T47D (cell line): ENCODE measurements around the gene RBM46.
A peak's percentile ranks its signal among the peaks of the same experiment; 100 is the strongest.

Experiments used
- DNase-seq, 2 experiments: peaks; one replicate each; pipeline versions ENCODE4 v3.0.0 to v3.0.0-alpha.2; 2011 to 2012; ENCODE audit warnings: low read depth in 1 of 2, low spot score in 1 of 2
- JUND ChIP-seq: IDR thresholded peaks from 2 replicates; pipeline ENCODE4 v1.6.1; 2012; ENCODE audit warnings: low read depth
- in situ Hi-C: cut with HindIII; loops from 2 replicates; pipeline ENCODE4 v1.10.0; 2016; ENCODE audit warnings: low sequenced_read_pairs, low pct_unique_long_range_greater_than_20kb

The RBM46 gene

DNA sequence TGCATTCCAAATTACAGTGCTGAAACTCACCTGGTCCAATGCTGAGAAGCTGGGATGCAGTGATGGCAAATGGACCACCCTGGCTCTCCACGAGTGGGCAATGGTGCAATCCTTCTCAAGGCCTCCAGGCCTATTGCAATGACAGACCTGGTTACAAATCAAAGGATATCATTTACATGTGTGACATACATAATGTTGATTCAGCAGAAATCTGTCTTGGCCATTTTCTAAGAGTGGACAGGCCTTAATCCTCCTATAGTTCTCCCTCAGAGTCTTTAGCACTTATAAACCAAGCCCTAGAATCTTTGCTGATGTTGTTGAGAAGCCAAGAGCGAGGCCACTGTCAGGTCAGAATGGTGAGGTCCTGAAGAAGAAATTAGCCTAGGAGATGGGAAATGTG lies 20.2 kb upstream of the RBM46 start:
- in situ Hi-C loops: no loop called here
- TF ChIP-seq JUND: no peak
- no peak for DNase-seq

DNA sequence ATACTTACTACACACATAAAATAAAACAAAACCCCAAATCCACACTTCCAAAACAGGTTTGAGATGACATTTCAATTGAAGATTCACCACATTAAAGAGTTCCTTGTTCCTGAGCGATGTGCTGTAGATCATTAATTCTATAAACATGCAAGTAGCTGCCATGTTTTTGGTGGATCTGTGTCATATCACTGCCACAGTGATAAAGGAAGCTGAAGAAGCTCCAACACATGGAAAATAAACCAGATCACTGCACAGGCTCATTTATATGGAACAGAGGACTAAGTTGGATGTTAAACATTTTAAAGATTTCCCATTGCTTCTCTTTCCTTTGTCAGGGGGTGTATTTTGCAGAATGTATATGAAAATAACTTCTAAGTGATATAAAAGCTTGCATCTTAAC lies 2.8 kb upstream of the RBM46 start:
- in situ Hi-C loops: no loop called here
- no peak for TF ChIP-seq JUND
- DNase-seq: no peak

DNA sequence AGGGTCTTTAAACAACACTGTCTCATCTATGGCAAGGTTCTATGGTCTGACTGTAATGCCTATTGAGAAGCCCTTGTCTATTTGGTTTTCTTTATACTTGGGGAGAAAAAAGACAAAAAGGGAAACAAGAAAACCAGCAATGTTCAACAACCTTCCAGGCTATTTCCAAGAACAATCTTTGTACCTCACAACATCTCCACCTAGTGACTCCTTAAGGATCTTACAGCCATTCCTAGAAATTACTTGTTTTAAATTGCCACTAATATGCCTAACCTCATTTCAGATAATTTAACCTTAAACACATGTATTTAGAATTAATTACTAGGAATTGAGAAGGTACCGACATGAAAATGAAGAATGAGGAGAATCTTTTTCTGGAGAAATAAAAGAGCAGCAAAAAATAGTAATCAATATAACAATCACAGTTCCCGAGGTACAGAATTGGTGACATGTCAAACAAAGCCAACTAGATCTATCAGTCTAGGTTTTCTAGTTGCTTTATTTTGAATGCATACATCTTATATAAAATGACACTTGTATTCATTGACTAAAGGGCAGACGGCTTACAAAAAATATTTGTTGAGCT lies 1.6 kb upstream of the RBM46 start:
- no peak for TF ChIP-seq JUND
- peak; percentile 33 to 46 for DNase-seq
- in situ Hi-C loops: no loop called here

DNA sequence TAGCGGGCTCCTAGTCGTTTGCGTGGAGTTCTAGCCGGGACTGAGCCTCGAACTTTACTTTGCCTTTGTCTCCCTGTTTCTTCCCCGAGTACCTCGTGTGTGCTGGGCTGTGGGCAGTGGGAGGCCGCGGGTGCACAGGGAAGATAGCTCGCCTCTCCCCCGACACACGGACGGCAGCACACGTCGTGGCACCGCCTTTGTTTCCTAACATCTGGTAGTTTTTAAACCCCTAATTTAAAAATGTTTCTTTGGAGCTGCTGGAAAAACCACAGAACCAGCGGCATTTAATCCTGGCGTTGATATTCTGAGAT lies 866 bp downstream of the RBM46 start:
- TF ChIP-seq JUND: no peak
- in situ Hi-C loops: no loop called here
- no peak for DNase-seq

DNA sequence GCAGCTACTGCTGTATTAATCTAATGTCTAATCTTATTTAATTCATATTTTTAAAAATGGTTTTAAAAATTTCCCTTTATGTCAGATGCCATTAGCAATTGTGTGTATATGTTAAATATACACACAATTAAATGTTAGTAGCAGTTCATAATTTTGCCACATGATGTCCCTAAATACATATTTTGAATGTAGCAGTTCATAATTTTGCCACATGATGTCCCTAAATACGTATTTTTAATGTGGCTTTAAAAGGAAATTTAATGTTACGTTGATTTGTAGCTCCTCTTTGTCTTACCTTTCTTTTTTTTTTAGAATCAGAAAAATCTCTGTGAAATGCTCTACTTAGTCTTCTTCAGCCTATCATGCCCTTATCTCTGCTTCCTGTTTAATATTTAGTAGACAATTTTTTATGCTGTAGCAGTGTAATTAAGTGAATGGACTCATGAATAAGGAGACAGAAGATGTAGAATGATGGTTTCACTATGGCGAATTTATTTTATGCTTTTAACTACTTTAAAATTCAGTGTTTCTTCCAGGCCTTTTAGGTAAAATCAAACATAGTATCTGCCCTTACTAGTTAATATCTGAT lies 26.1 kb downstream of the RBM46 start:
- no peak for TF ChIP-seq JUND
- DNase-seq: peak in 1 of 2 experiments; percentile 52
- in situ Hi-C loops: no loop called here

DNA sequence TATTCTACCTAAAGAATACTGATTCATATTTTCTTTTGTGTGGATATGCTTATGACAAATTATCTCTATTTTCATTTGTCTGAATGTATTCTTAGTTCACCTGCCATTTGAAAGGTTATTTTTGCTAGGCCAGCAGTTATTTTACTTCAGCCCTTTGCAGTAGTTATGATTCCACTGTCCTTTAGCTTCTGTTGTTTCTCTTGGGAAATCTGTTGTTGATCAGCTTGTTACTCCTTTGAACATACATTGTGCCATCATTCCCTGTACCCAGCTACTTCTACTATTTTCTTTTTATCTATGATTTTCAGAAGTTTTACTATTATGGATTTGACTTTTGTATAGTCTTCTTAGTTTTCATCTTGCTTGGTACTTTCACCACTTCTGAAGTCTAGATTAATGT lies 37.2 kb downstream of the RBM46 start:
- in situ Hi-C loops: no loop called here
- no peak for TF ChIP-seq JUND
- no peak for DNase-seq

DNA sequence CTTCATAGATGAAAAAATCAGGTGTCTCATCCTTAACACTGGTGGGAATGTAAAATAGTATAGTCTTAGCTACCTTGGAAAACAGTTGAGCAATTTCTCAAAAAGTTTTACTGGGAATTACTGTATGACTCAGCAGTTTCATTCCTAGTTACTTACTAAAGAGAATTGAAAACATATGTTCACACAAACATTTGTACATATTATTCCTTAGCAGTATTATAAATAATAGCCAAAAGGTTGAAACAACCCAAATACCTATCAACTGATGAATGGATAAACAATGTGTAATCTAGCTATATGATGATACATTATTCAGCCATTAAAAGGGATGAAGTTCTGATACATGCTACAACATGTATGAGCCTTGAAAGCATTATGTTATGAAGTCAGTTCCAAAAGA lies 41.7 kb downstream of the RBM46 start:
- DNase-seq: no peak
- TF ChIP-seq JUND: no peak
- in situ Hi-C loops: no loop called here

DNA sequence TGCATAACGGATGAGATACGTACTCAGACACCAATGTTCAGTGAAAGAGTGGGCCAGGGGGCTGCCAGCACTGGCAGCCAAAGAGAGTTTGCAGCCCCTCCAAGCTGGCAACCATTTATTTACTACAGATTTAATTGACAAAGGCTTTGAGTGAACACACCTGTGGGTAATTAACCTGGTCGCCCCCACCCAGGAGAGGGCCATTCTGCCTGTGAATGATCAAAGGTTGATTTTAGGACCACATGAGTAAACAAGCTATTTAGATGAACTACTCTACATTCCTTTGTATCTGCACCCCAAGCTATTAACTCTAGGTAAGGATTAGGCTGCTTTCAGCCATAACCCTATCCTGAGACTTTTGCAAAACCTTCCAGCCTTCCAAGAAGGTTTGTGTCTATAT lies 55.0 kb downstream of the RBM46 start:
- in situ Hi-C loops: no loop called here
- no peak for TF ChIP-seq JUND

DNA sequence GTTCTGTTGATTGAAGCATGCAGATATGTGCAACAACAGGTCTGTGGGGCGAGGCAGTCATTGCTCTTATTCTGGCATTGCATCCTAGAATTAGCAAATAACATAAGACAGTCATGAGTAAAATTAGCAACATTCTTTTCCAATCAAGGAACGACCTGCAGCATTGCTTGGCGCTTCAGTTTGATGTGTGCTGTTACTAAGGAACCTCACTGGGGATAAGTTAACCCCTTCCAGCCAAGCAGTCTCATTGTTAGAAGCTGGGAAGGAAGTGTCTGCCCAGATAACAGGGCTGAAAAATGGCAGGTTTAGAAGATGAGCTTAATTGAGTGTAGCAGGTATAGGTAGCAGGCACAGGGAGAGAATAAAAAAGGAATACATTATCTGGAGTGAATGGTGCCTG lies 55.4 kb downstream of the RBM46 start:
- in situ Hi-C loops: no loop called here
- TF ChIP-seq JUND: no peak
- no peak for DNase-seq

More for the DNA sequence above, 55.0 kb downstream of the RBM46 start:
- no peak for DNase-seq

DNA sequence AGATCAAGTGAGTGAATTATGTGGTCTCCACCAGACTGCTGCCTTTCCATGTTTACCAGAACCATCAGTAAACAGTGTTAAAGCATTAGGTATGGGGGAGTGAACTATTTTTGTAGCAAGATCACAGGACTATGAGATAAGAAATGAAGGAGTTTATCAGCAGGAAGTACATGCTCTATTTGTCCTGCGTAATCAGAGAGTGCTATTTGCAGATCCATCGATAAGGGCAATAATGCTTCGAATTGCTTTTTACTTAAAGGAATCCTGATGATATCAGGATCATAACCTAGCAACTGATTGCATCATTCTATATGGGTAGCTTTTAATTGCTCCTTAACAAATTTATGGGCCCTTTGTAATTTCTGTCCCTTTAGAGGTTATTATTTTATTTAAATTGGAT lies 57.1 kb downstream of the RBM46 start:
- no peak for TF ChIP-seq JUND
- no peak for DNase-seq
- in situ Hi-C loops: no loop called here

DNA sequence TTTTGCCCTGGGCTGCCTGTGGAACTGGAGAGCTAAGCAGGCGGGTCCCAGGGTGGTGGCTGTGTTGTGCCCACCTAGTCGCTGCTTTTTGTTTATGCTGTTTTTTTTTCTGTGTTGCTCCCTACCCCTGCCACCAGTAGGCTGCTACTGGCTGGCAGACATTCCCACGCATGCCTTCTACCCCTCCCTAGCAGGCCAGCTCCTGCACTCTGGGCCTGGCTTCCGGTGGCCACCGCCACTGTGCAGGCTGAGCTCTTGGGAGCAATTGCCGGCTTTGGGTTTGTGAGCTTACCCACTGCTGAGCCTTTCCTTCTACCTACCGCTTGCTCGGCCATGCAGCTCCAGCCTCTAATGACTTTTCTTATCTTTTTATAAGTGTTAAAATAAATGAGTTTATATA lies 57.6 kb downstream of the RBM46 start:
- TF ChIP-seq JUND: no peak
- no peak for DNase-seq
- in situ Hi-C loops: no loop called here

DNA sequence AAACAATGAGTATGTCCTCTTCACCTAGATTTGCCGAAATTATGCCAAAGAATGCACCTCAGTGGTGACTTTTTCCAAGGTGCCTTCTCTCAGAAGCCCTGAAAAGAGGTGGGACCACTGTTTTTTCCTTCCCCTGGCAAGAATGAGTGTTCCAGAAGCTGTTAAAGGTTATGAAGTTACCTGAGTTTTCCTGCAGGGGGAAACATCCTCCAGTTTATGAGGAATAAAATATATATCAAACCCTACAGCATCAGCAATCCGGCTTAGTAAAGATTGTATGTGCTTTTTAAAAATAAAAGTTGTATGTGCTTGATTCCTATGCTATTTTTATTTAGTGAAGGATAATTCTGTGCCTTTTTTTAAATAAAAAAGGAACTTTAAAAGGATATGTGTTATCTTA lies 73.3 kb downstream of the RBM46 start:
- in situ Hi-C loops: no loop called here
- DNase-seq: peak in 1 of 2 experiments; percentile 38
- TF ChIP-seq JUND: no peak

DNA sequence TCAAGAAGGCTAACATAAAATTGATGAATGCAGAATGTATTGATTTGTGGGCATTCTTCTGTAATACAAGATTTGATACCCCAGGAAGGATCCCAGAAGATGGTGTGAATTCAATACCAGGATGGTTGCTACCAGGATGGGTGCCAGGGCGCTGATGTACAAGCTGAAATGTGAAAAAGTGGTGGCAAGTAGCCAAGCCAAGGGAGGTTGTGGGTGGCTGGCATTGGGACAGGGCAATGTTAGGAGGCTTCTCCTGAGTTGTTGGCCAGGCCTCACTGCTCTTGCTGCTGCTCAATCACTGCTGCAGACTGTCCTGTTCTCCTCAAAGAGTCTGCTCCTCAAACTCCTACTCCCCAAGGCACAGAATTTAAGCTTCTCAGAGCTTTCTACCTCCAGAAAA lies 77.1 kb downstream of the RBM46 start:
- no peak for DNase-seq
- TF ChIP-seq JUND: no peak
- in situ Hi-C loops: no loop called here
